IPS-NIHi7 (cell line): ENCODE data around the gene CLIC4.
"Not testable (repeated sequence)": the region's sequence is repeated elsewhere in the genome, so short reads cannot be mapped to it uniquely, and the experiment has no call there.

Source experiments
- DNase-seq: peaks from one replicate; pipeline ENCODE4 v3.0.0; 2012; ENCODE audit warnings: mixed read lengths; ENCODE audit errors: extremely low spot score

The CLIC4 gene

DNA sequence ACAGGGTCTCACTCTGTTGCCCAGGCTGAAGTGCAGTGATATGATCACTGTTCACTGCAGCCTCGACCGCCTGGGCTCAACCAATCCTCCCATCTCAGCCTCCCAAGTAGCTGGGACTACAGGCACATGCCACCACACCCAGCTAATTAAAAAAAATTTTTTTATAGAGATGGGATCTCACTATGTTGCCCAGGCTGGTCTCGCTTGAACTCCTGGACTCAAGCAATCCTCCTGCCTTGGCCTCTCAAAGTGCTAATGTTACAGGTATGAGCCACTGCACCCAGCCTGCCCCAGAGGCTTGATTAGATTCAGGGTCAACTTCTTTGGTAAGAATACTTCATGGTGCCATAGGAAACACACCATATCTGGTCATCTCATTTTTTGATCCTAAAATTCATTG lies 66.2 kb downstream of the CLIC4 start:
- not testable (repeated sequence) for DNase-seq

DNA sequence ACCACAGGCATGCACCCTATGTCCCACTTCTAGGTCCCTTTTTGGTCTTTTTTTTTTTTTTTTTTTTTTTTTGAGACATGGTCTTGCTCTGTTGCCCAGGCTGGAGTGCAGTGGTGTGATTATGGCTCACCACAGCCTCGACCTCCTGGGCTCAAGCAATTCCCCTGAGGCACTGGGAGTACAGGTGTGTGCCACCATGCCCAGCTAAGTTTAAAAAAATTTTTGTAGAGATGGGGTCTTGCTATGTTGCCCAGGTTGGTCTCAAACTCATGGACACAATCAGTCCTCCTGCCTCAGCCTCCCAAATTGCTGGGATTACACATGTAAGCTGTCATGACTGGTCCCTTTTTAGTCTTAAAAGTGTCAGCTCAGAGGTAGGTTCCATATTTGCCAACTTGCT lies 75.0 kb downstream of the CLIC4 start:
- DNase-seq: not testable (repeated sequence)

DNA sequence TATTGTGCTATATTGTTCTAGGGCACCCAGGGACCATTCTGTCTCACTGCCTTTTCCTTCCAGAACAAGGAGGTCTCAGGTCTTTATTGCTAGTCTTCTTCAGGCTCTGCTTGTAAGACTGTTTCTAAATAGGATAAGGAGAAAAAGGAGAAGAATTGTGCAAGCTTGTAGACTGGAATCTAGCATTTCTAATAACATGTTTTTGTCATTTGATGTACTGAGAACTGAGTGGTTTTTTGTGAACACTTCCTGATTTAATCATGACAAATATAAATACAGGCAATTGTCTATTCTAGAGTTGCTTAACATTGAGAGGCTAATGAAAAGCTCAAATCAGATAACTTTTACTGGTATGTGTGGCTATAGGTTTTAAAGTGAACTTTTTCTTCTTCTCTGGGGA lies 77.6 kb downstream of the CLIC4 start:
- no peak for DNase-seq

DNA sequence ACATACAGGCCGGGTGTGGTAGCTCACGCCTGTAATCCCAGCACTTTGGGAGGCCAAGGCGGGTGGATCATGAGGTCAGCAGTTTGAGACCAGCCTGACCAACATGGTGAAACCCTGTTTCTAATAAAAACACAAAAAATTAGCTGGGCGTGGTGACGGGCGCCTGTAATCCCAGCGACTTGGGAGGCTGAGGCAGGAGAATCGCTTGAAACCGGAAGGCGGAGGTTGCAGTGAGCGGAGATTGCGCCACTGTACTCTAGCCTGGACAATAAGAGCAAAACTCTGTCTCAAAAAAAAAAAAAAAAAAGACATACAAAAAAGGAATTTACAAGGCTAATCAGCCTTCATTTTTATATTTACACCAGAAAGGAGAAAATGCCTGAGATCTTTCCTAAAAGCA lies 78.2 kb downstream of the CLIC4 start:
- DNase-seq: not testable (repeated sequence)

DNA sequence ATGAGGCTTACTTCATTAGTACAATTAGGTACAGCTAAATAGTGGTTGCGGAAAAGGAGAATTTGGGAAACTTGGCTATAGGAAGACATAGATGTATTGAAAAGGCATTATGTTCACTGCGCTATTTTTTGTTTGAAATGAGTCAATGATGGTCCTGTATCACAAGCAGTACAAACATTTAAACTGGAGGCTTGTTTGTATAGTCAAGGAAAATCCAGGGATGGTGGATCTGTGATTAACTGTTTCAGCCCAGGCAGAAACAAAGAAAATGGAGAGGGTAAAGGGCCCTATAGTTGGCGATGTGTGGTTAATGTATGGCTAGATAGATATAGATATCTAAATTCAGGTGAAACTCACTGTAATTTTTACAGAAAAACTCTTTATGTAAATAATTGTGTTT lies 79.9 kb downstream of the CLIC4 start:
- no peak for DNase-seq

DNA sequence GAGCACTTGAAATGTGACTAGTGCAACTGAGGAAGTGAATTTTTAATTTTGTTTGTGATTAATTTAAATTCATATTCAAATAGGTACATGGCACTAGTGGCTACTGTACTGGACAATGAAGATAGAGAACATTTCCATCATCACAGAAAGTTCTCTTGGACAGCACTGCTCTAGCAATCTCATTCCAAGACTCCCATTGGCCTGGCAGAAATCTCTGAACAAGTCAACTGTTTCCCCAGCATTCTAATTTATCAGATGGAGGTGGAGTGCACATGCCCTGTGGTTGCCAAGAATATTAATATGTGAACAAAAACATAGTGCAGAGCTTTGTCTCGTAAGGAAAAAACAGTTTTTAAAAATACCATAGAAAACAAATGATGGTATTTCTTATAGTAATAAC lies 81.3 kb downstream of the CLIC4 start:
- no peak for DNase-seq

DNA sequence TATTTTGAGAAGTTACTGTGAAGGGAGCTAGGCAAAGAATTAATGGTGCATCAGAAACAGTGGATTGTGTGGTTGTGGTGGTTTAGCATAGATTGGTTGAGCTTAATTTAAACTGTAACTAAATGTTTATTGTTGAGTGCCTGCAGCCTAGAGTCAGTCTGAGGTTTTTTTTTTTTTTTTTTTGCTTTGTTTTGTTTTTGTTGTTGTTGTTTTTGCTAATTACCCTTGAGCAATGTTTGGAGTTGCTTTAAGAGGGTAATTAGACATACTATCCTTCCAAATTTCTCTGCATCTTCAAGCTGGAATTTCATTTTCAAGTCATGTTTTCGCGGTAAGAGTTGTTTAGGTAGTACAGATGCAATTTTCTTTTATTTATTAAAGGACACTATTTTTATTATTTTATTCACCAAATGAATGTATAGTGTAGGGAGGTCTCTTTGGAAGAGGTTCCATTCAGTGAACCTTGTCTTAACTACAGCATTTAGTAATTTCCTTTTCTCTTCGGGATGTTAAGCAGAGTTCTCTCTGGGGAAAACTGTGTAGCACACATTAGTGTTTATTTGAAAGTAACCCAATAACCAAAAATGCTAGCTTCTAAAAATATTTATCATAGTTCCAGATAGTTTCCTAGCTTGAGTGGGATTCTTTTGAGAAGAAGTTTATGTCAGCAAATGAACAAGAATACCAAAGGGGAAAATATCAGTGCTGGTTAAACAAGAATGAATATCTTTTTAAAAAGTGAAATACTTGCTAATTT lies 82.3 kb downstream of the CLIC4 start:
- DNase-seq: no peak

DNA sequence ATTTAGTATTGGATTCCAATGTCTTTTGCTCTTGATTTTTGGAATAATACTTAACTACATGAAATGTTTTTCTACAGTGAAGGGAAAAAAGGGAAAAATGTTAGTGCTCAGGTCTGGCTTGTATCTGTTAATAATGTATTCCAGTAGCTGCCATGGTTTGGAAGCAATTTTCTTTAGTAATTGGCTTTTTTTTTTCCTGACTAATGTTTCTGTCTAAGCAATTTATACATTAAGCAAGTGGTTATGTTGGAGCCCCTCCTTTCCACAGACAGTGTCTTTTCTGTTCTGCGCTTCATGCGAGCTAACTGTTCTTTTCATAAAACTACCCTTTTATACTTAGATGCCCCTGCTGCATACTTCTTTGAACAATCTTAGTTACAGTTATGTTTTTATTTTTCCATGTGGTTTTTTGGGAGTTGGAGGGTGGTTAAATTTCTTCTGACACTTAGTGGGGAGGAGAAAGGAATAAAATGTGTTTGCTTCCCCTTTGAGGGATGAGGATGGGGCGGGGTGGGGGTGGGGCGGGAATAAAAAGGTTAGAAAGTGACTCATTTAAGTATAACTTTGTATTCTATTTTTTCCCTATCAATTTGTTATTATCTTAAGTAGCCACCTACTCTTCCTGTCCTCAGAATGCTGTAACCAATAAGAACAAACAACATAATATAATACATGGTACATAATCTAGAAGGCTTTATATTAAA lies 83.1 kb downstream of the CLIC4 start:
- no peak for DNase-seq

DNA sequence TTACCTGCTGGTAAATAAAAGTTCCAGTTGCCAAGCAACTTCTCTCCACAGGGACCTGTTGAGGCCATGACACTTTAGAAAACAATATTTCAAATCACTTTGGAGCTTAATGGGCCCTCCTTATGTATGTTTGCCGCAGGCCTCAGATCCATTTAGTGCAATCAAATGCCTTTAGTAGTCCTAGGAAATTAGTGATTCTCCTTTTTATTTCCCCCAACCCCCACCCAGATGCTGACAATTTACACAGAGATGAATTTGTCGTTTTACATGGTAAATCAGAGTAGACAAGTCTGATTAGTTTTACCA lies 83.6 kb downstream of the CLIC4 start:
- DNase-seq: no peak

DNA sequence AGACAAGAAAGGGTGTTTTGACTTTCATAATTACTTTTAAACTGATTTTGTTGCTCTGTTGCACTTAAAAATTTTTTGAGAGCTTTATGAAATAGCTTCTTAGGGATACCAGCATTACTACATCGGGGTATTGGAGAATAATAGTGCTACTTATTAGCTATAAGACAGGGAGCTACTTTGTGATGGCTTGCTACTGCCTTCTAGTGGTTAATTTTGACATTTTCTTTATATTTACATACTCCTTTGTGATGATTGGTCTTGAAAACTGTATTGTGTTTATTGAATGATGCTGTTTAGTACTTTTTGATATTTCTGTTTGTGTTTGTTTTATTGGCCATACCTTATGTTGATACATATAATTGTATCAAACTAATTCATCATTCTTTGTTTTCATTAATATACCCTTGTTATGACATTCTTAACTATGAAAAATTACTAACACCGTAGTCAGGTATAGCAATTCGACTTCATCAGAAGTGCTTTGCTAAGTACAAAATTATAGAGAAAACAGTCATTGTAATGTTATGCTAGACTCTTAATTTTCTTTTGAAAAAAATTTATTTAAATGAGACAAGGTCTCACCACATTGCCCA lies 85.5 kb downstream of the CLIC4 start:
- peak; percentile 26 for DNase-seq

DNA sequence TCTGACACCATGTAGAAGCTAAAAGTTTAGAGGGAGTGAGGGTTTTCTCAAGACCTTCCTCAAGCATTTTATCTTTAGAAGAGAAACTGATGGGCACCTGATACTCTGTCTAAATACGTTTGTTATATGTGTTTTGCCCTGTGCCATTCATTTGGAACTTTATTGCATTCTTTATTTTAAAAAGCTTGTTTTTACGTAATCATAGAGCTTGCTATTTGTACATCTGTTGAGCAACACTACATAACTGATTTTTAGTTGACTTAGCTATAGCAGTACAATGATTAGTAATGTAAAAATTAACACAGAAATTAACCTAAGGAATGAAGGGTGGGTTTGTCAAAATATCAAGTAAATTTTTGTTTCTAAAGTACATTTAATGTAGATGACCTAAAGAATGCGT lies 96.3 kb downstream of the CLIC4 start:
- no peak for DNase-seq

DNA sequence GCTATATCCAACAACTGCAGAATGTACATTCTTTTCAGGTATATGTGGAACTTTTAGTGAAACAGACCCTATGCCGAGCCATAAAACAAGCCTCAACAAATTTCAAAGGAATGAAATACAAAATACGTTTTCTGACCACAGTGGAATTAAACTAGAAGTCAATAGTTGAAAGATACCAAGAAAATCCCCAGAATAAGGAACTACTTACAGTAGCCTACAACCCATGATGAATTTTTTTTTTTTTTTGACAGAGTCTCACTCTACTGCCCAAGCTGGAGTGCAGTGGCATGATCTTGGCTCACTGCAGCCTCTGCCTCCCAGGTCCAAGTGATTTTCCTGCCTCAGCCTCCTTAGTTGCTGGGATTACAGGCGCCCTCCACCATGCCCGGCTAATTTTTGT lies 101.4 kb downstream of the CLIC4 start:
- DNase-seq: no peak

DNA sequence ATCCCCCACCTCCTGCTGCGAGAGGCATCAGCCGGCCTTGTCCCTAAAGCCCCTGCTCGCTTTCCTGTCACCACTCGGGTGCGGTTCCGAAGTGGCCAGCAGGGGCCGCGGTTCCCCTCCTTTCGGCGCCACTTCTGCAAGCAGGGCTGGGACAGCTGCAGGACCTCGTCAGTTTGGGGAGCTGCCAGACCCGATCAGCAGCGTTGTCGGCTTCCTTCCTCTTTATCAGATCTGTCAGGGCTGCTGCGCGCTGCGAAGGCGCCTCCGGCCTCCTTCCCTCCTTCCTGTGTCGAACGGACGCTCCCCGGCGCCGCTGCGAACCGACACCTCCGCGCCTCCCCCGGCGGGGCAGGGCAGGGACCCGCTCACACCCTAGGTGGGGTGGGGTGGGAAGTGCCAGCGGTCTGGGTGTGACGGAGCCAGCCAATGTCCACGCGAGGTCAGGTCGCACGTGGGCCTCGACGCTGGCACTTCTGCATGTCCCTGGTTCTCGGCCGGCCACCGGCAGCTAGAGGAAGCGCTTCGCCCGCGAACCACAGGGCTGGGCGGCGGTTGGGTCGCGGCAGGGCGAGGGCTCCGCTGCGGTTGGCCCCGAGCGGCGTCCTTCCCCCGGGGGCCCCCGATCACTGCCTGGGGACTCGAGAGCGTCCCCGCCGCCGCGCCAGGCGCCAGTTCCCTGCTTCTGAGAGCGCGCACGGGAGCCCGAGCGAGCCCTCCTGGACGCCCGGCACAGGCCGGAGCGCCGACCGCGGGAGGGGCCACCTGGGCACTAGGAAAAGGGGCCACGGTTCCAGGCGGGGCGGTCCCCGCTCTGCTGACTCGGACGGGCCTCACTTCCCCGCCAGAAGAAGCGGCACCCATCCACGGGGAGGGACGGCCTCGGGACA lies 103.0 kb downstream of the CLIC4 start:
- peak; percentile 89 for DNase-seq

DNA sequence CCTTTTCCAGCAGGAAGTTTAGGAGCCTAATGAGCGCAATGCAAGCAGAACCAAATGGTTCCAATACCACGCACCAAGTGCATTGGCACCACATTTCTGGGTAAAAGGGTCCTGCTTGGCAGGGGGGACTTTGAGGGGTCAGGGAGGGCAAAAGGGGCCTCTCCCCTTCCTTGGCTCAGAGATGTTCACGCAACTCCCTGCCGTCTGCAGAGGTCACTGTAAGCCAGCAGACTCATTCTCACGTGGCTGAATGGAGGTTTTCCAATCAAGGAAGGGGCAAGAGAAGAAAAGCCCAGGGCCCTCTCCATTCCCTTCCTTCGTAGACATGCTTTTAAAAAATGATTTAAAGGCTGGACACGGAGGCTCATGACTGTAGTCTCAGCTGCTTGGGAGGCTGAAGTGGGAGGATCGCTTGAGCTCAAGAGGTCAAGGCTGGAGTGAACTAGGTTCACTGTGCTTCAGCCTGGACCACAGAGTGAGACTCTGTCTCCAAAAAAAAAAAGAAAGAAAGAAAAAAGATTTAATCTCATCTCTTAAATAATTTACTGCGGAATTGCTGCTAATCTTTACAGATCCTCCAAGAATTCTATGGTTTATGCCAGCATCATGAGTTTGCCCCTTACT lies 104.5 kb downstream of the CLIC4 start:
- DNase-seq: peak; percentile 54

DNA sequence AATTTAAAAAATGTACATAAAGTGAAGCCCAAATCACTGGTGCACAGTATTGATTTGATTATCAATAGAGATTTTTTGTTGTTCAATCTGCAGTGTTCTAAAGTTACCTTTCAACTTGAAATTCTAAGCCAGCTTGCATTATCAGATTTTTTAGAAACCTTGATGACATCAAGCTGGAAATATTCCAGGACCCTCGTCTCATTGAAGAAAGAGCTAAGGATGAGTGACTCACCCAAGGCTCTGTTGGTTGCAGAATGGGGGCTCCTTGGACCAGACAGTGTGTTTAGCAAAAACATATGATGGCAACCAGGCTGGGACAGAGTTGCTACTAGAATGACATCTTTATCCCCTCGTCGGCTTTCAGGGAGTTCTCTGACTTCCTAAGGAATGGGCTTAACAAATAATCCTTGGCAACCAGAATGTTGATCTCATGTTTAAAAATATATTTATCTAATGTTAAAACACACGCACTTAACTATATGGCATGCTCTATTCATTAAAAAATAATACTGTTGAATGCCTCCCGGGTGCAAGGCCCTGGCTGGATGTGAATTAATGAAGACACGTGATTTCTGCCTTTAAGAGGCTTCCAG lies 105.2 kb downstream of the CLIC4 start:
- no peak for DNase-seq

DNA sequence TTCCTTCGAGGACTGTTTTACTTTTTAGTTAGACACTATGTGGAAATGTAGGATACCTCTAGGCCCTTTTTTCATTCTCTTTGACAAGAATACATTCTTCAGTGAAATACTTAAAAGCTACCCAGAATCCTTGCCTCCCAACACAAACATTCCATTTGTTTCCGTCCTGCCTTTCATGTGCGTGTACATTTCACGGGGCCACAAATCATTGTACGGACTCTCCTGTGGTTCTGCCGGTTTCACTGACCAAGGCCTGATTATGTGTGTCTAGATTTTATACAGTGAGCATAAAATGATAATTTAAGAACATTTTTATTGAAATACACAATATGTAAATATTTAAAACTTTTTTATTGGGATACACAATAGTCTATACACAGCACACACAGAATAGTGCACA lies 108.4 kb downstream of the CLIC4 start:
- no peak for DNase-seq

DNA sequence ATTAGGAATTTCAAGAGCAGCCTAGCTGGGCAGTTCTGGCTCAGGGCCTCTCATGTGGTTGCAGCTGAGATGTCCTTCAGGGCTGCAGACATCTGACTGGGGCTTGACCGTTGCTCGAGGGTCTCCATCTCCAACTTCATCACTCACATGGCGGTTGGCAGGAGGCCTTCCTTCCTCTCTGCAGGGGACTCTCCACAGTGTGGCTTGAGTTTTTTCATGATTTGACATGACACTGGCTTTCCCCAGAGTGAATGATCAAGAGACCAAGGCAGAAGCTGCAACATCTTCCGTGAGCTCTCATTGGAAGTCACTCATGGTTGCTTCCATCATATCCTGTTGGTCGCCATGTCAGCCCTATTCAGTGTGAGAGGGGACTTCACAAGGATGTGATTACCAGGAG lies 110.2 kb downstream of the CLIC4 start:
- DNase-seq: no peak

DNA sequence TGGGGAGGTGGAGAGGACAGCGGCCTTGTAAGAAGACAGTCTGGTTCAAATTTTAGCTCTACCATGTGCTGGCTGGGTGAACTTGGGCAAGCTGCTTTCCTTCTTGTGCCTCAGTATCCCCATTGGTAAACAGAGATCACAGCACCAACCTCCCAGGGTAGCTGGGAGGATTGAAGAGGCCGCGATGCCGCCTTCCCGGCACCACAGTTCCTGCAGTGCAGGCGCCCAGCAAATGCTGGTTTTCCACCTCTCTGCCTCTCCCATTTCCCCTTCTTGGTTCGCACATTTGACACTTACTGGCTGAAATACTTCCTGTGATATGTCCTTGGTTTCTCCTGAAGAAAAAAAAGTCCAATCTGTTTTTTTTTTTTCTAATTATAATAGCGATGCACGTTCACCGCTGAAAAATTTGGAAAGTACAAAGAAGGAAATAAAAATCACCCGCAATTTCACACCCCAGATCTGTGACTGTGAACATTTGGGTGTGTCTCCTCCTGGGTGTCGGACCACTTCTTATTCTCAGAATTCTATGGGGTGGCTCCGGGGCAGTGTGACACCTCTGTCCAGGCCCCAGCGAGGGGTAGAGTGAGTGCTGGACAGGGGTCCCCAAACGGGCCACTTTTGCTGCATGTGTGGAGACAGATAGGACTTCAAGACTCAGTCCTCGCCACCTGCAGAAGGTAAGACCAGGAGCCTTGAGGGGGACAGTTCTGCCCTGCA lies 111.7 kb downstream of the CLIC4 start:
- no peak for DNase-seq

DNA sequence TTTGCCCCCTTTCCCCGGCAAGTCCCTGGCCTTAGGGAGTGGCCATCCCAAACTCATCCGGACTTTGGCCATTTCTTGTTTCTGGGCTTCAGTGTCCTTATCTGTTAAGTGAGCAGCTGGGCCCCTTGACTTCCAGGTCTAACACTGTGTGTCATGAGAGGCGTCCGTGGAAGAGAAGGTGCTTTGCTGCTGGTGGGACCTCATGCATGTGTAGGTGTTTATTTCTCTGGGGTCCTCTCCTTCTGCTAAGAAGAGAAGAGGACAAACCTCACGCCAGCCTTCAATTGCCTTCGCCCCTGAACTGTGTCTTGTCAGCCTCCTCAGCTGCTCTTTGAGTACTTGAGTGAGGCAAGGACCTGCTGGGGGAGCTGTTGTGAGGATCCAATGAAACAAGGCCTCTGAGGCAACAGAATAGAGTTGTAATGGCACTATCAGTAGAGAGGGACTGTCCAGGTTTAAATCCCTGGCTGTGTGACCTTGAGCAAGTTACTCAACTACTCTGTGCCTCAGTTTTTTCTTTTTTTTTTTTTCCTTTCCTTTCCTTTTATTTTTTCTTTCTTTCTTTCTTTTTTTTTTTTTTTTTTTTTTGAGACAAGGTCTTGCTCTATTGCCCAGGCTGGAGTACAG lies 112.4 kb downstream of the CLIC4 start:
- DNase-seq: no peak

DNA sequence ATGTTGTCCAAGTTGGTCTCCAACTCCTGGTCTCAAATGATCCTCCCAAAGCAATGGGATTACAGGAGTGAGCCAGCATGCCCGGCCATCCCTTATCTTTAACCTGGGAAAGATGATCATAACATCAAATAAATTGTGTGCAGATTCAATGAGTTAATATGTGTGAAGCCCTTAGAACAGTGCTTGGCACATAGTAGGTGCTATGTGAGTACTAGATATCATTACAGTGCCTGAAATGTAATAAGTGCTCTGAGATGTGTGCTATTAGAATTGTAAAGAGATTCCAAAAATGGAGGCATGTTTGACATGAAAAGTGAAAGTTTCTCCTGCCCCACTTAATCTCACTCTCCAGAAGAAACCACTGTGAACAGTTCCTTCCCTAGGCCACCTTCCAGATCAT lies 113.0 kb downstream of the CLIC4 start:
- DNase-seq: no peak
